ENCODE results near the gene CERS3.

- no peak for TF ChIP-seq POLR2A (IDR thresholded peaks at IDR 0.05)
- TF ChIP-seq CTCF (IDR thresholded peaks at IDR 0.05), result no peak
Observed at GRCh38 chr15:100571592-100572167, 42.9 kb upstream of the CERS3 start.
